ENCODE data around the gene PNMA1. TPM values are rescaled to one million over a fixed set of nuclear protein-coding genes. Genes with fewer than 3 reads are reported as not detected.

The PNMA1 gene
- total and polyA plus RNA-seq, 2 of the 13 experiments (the other 11 are each of a cell fraction or from before 2014, with no cell fraction given) = 7.0 to 8.3 TPM

- no peak for TF ChIP-seq ZNF276 (CRISPR knock-in tag; IDR thresholded peaks at IDR 0.05; ENCODE audit: low read depth)
- TF ChIP-seq, protein P1, sequence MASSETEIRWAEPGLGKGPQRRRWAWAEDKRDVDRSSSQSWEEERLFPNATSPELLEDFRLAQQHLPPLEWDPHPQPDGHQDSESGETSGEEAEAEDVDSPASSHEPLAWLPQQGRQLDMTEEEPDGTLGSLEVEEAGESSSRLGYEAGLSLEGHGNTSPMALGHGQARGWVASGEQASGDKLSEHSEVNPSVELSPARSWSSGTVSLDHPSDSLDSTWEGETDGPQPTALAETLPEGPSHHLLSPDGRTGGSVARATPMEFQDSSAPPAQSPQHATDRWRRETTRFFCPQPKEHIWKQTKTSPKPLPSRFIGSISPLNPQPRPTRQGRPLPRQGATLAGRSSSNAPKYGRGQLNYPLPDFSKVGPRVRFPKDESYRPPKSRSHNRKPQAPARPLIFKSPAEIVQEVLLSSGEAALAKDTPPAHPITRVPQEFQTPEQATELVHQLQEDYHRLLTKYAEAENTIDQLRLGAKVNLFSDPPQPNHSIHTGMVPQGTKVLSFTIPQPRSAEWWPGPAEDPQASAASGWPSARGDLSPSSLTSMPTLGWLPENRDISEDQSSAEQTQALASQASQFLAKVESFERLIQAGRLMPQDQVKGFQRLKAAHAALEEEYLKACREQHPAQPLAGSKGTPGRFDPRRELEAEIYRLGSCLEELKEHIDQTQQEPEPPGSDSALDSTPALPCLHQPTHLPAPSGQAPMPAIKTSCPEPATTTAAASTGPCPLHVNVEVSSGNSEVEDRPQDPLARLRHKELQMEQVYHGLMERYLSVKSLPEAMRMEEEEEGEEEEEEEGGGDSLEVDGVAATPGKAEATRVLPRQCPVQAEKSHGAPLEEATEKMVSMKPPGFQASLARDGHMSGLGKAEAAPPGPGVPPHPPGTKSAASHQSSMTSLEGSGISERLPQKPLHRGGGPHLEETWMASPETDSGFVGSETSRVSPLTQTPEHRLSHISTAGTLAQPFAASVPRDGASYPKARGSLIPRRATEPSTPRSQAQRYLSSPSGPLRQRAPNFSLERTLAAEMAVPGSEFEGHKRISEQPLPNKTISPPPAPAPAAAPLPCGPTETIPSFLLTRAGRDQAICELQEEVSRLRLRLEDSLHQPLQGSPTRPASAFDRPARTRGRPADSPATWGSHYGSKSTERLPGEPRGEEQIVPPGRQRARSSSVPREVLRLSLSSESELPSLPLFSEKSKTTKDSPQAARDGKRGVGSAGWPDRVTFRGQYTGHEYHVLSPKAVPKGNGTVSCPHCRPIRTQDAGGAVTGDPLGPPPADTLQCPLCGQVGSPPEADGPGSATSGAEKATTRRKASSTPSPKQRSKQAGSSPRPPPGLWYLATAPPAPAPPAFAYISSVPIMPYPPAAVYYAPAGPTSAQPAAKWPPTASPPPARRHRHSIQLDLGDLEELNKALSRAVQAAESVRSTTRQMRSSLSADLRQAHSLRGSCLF (CRISPR knock-in tag; IDR thresholded peaks at IDR 0.05; ENCODE audit: borderline replicate concordance) = no peak
- no peak for TF ChIP-seq ZNF251 (CRISPR knock-in tag; IDR thresholded peaks at IDR 0.05)
- peak; percentile 14; the same call in 1 of the 2 replicates for TF ChIP-seq SALL1 (CRISPR knock-in tag; IDR thresholded peaks at IDR 0.05)
- no peak for TF ChIP-seq ZNF761 (CRISPR knock-in tag; conservative IDR thresholded peaks at IDR 0.05)
- TF ChIP-seq HOXA3 (CRISPR knock-in tag; IDR thresholded peaks at IDR 0.05) = no peak; the same call in 1 of the 2 replicates
- no peak for TF ChIP-seq ZNF619 (CRISPR knock-in tag; IDR thresholded peaks at IDR 0.05)
- TF ChIP-seq ZFY (CRISPR knock-in tag; IDR thresholded peaks at IDR 0.05) = peak; percentile 46; the same call in 1 of the 2 replicates
- no peak for TF ChIP-seq EP300 (IDR thresholded peaks at IDR 0.05; ENCODE audit: low read depth in 2 of 2, low read length in 2 of 2)
- TF ChIP-seq EP300 (CRISPR knock-in tag; IDR thresholded peaks at IDR 0.05; ENCODE audit: borderline replicate concordance) = no peak
- TF ChIP-seq NAIF1 (CRISPR knock-in tag; IDR thresholded peaks at IDR 0.05; ENCODE audit: borderline replicate concordance) = no peak
- TF ChIP-seq GPBP1L1 (CRISPR knock-in tag; IDR thresholded peaks at IDR 0.05) = no peak
- no peak for TF ChIP-seq PHB2 (IDR thresholded peaks at IDR 0.05; ENCODE audit: partially characterized antibody)
- 0 out of 2 replicates have a peak, but pooled peaks have one; percentile 27 for TF ChIP-seq ZZZ3 (CRISPR knock-in tag; IDR thresholded peaks at IDR 0.05; ENCODE audit: borderline replicate concordance)
- TF ChIP-seq TMF1 (CRISPR knock-in tag; IDR thresholded peaks at IDR 0.05; ENCODE audit: low read depth) = no peak
- peak; percentile 21; the same call in 1 of the 2 replicates for TF ChIP-seq HES4 (CRISPR knock-in tag; IDR thresholded peaks at IDR 0.05; ENCODE audit: borderline replicate concordance)
- TF ChIP-seq ZNF776 (CRISPR knock-in tag; IDR thresholded peaks at IDR 0.05) = peak; percentile 45; the same call in 1 of the 2 replicates
- TF ChIP-seq SOX5 (CRISPR knock-in tag; IDR thresholded peaks at IDR 0.05; ENCODE audit: borderline replicate concordance) = no peak
- no peak for TF ChIP-seq JUND (CRISPR knock-in tag; IDR thresholded peaks at IDR 0.05)
- TF ChIP-seq CEBPB (IDR thresholded peaks at IDR 0.05; ENCODE audit: borderline replicate concordance, low read depth, low read length) = no peak
- peak; percentile 67; the same call in 1 of the 2 replicates for TF ChIP-seq HIVEP1 (CRISPR knock-in tag; IDR thresholded peaks at IDR 0.05)
These were observed 44.4 kb upstream of the PNMA1 start (continued) for GRCh38 chr14:73758392-73759182.

All from HepG2 (cell line).